GM18907 (cell line): ENCODE results near the gene ABCA5.

ENCODE experiments used
- ATAC-seq: cut with Tn5 transposase; IDR thresholded peaks from one replicate; pipeline ENCODE4 v1.9.1; 2021; ENCODE audit warnings: mild to moderate bottlenecking, moderate library complexity; ENCODE audit not compliant: unreplicated experiment

ABCA5 gene

GRCh38 chr17:69327060-69327831 is at the start of gene ABCA5:
TSS of gene ABCA5 (minus strand) at chr17:69327133. CDS start at chr17:69314415, 12,718 bp downstream.
- peak; percentile 94 for ATAC-seq

GRCh38 chr17:69375229-69375628 is 48.3 kb upstream of the ABCA5 start:
- no peak for ATAC-seq

GRCh38 chr17:69373069-69373468 is 46.1 kb upstream of the ABCA5 start:
- ATAC-seq, result no peak

GRCh38 chr17:69367298-69367697 is 40.4 kb upstream of the ABCA5 start:
- peak; percentile 87 for ATAC-seq

GRCh38 chr17:69363488-69364210 is 36.7 kb upstream of the ABCA5 start:
- no peak for ATAC-seq

- no peak for ATAC-seq
Observed at GRCh38 chr17:69361156-69361555, 34.2 kb upstream of the ABCA5 start.

GRCh38 chr17:69358688-69359596 is 32.0 kb upstream of the ABCA5 start:
- no peak for ATAC-seq

GRCh38 chr17:69357701-69358100 is 30.8 kb upstream of the ABCA5 start:
- no peak for ATAC-seq

- no peak for ATAC-seq
Observed at GRCh38 chr17:69356625-69357024, 29.7 kb upstream of the ABCA5 start.

- ATAC-seq, result no peak
Observed at GRCh38 chr17:69350911-69351310, 24.0 kb upstream of the ABCA5 start.

- ATAC-seq, result no peak
Observed at GRCh38 chr17:69348429-69348828, 21.5 kb upstream of the ABCA5 start.

GRCh38 chr17:69346766-69347165 is 19.8 kb upstream of the ABCA5 start:
- no peak for ATAC-seq

- ATAC-seq, result no peak
Observed at GRCh38 chr17:69344939-69345338, 18.0 kb upstream of the ABCA5 start.

- ATAC-seq, result no peak
Observed at GRCh38 chr17:69342896-69343644, 16.1 kb upstream of the ABCA5 start.

GRCh38 chr17:69339937-69340336 is 13.0 kb upstream of the ABCA5 start:
- ATAC-seq, result no peak

GRCh38 chr17:69336996-69337395 is 10.1 kb upstream of the ABCA5 start:
- no peak for ATAC-seq

- no peak for ATAC-seq
Observed at GRCh38 chr17:69336580-69336979, 9.6 kb upstream of the ABCA5 start.

GRCh38 chr17:69335058-69335457 is 8.1 kb upstream of the ABCA5 start:
- no peak for ATAC-seq

- no peak for ATAC-seq
Observed at GRCh38 chr17:69333561-69333960, 6.6 kb upstream of the ABCA5 start.

- ATAC-seq, result no peak
Observed at GRCh38 chr17:69331756-69332155, 4.8 kb upstream of the ABCA5 start.
